Measurements from ENCODE around the gene GNRH2. TPM values are rescaled to one million over a fixed set of nuclear protein-coding genes. Genes with fewer than 3 reads are reported as not detected.
A peak's percentile ranks its signal among the peaks of the same experiment; 100 is the strongest.

Gene GNRH2
- total and polyA plus RNA-seq, 2 donors (not counting 3 experiments of a cell fraction or from before 2014, with no cell fraction given): 1.9 TPM; not detected in 1

DNA sequence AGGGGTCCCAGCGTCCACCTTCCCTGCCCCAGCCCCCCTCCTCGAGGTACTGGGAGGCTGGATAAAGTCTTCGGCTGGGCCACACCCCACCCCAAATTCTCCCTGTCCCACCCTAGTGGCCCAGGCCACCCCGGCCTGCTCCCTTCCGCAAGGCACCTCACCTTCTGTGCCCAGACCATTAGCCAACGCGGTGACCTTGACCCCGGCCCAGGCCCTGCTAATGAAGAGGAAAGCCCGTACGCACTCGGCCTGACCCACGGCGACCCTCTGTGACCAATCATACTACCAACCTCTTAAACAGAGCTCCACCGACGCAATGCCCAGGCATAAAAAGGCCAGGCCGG lies 27.8 kb downstream of the GNRH2 start:
- Histone ChIP-seq H3K9me3 (replicated peaks; ENCODE audit: control insufficient read depth, insufficient read depth, low read length) (no peaks in the 10 kb centered on the region), H3K9me1 (replicated peaks; ENCODE audit: control insufficient read depth, extremely low read depth, insufficient read depth, low read length) (no peaks in the 10 kb centered on the region), H3K27me3 (ENCODE audit: control insufficient read depth in 2 of 2, insufficient read depth in 2 of 2, low read length in 2 of 2) (peaks cover 1 to 4% of the 10 kb centered on the region in 2 experiments), H3K27ac (ENCODE audit: insufficient read depth, low read depth, low read length) (no peak overlapping the region), H3K9ac (replicated peaks; ENCODE audit: extremely low read depth, insufficient read depth, low read length) (no peak overlapping the region), H3K79me2 (ENCODE audit: control insufficient read depth, insufficient read depth, low read length) (no peaks in the 10 kb centered on the region), H3K4me1 (ENCODE audit: control insufficient read depth, extremely low read depth, insufficient read depth, low read length) (no peaks in the 10 kb centered on the region), H2AFZ (ENCODE audit: low read depth, low read length) (no peak overlapping the region), H3K36me3 (ENCODE audit: control insufficient read depth in 2 of 2, extremely low read depth in 1 of 2, insufficient read depth in 2 of 2, low read length in 2 of 2) (no peaks in the 10 kb centered on the region), H3K4me2 (ENCODE audit: insufficient read depth, low read length) (no peak overlapping the region), H3K4me3 (replicated peaks in 1 of 3; ENCODE audit: insufficient read depth in 1 of 3, low read depth in 1 of 3, low read length in 3 of 3) (peak overlapping the region in 1 of 3 experiments; percentile 35), H4K20me1 (replicated peaks; ENCODE audit: control insufficient read depth, extremely low read depth, insufficient read depth, low read length) (no peaks in the 10 kb centered on the region)
- intact Hi-C loops (cut with micrococcal nuclease) (no loop called here), dilution Hi-C loops (cut with MboI; ENCODE audit: extremely low pct_ligation_motif_present, low sequenced_read_pairs) (no loop called here)
- no peak for DNase-seq (ENCODE audit: low read depth, low spot score)
- no peak for FAIRE-seq
- no peak for TF ChIP-seq JUN (IDR thresholded peaks at IDR 0.05; ENCODE audit: borderline replicate concordance, insufficient read depth, insufficient read length, low read depth)
- TF ChIP-seq POLR2A (IDR thresholded peaks at IDR 0.05; ENCODE audit: low read depth, low read length): no peak
- no peak for TF ChIP-seq MYC (IDR thresholded peaks at IDR 0.05; ENCODE audit: low read depth, low read length)
- no peak for TF ChIP-seq POLR2AphosphoS5 (IDR thresholded peaks at IDR 0.05; ENCODE audit: insufficient read depth, low read depth, low read length)
- no peak for TF ChIP-seq EZH2 (IDR thresholded peaks at IDR 0.05; ENCODE audit: borderline replicate concordance, low read depth, low read length, severe bottlenecking)
- no peak for TF ChIP-seq GATA2 (IDR thresholded peaks at IDR 0.05; ENCODE audit: insufficient read depth, insufficient read length, low read depth, low read length)
- TF ChIP-seq, protein P1, sequence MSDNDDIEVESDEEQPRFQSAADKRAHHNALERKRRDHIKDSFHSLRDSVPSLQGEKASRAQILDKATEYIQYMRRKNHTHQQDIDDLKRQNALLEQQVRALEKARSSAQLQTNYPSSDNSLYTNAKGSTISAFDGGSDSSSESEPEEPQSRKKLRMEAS (IDR thresholded peaks at IDR 0.05; ENCODE audit: insufficient read depth, insufficient read length): no peak
- TF ChIP-seq FOS (IDR thresholded peaks at IDR 0.05; ENCODE audit: borderline replicate concordance, insufficient read depth, low read length): no peak
- TF ChIP-seq, protein P2, sequence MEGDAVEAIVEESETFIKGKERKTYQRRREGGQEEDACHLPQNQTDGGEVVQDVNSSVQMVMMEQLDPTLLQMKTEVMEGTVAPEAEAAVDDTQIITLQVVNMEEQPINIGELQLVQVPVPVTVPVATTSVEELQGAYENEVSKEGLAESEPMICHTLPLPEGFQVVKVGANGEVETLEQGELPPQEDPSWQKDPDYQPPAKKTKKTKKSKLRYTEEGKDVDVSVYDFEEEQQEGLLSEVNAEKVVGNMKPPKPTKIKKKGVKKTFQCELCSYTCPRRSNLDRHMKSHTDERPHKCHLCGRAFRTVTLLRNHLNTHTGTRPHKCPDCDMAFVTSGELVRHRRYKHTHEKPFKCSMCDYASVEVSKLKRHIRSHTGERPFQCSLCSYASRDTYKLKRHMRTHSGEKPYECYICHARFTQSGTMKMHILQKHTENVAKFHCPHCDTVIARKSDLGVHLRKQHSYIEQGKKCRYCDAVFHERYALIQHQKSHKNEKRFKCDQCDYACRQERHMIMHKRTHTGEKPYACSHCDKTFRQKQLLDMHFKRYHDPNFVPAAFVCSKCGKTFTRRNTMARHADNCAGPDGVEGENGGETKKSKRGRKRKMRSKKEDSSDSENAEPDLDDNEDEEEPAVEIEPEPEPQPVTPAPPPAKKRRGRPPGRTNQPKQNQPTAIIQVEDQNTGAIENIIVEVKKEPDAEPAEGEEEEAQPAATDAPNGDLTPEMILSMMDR (IDR thresholded peaks at IDR 0.05; ENCODE audit: extremely low read depth in 1 of 2, insufficient read depth in 1 of 2, low read depth in 1 of 2, low read length in 2 of 2): no peak
- ChIA-PET POLR2A (no interaction called here), CTCF (no interaction called here)
- BruUV-seq (replicated peaks): no TSS peak
